NAMALWA (cell line): ENCODE results near the gene PCK2.

Experiments used
- DNase-seq: peaks from one replicate; pipeline ENCODE4 v3.0.0-alpha.2; 2015; ENCODE audit warnings: low spot score

PCK2 gene

DNA sequence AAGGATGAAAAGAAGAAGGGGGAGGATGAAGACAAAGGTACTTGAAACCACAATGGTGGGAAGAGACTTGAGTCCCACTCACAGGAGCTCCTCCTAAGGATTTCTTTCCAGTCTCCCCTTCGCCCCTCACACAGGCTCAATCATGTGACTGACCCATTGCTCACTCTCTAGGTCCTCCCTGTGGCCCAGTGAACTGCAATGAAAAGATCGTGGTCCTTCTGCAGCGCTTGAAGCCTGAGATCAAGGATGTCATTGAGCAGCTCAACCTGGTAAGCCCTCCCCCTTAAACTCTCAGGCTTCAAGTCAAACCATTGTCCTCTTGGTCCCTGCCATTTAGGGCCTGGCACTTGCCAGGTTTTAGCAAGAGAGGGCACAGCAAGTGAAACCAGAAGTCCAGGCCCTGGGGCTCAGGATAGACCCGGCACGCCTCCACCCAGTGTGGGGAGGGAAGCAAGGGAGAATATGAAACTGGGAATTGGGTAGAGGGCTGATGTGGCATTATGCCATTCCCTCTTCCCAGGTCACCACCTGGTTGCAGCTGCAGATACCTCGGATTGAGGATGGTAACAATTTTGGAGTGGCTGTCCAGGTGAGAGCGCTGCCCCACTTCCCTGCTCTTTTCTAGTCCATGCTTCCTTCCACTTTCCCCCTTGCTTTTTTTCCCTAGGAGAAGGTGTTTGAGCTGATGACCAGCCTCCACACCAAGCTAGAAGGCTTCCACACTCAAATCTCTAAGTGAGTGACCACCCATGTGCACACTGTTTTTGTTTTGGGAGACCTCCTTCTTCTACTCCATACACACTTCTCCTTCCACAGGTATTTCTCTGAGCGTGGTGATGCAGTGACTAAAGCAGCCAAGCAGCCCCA lies 43.7 kb downstream of the PCK2 start:
- no peak for DNase-seq

DNA sequence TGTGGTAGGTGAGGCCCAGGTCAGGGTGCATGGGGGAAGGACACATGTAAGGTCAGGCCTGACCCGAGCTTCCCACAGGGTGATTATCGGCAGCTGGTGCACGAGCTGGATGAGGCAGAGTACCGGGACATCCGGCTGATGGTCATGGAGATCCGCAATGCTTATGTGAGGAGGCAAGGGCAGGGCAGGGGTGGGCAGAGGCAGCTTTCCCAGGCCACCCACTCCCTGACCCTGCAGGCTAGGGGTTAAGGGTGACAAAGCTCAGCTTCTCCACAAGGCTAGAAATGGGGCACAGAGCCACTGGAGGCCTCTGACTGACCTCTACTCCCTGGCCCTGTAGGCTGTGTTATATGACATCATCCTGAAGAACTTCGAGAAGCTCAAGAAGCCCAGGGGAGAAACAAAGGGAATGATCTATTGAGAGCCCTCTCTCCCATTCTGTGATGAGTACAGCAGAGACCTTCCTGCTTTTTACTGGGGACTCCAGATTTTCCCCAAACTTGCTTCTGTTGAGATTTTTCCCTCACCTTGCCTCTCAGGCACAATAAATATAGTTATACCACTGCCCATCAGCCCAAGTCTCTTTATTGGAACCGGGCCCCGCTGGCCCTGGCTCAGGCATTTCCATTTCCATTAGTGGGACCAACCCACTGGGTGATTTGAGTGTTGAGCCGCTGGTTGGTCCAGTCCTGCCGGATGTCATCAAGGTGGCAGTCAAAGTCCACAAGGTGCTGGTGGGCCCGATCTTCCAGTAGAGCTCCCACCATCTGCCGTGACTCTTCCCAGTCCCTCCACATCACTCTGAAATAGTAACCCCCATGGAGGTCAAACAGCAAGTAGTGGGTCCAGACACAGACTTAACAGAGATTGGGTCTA lies 44.5 kb downstream of the PCK2 start:
- DNase-seq = no peak

DNA sequence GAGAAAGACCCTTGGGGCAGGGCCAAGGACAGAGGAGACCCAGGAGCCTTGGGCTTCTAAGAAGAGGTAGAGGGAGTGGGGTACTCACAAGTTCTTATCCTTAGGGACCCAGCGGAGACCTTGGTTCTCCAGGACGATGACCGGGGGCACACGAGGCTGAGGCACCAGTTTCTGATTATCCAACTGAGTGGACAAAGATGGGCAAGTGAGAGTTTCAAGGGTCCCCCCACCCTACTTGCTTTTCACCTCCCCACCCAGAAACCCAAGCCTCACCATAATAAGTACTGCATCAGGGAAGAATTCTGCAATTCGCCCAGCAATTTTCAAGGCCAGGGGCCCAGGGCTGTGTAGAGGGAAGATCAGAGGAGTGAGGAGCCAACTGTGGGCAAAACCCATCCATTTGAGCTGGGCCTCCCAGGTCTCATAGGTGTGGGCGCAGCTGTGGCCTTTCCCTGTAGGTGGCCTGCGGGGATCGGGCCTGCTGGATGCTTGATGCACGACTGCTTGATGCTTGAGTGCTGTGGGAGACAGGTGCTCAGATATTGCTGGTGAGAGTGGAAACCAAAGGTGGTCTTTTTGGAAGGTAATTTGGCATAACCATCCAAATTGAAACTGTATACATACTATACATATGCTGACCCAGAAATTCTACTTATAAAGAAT lies 45.3 kb downstream of the PCK2 start:
- no peak for DNase-seq

DNA sequence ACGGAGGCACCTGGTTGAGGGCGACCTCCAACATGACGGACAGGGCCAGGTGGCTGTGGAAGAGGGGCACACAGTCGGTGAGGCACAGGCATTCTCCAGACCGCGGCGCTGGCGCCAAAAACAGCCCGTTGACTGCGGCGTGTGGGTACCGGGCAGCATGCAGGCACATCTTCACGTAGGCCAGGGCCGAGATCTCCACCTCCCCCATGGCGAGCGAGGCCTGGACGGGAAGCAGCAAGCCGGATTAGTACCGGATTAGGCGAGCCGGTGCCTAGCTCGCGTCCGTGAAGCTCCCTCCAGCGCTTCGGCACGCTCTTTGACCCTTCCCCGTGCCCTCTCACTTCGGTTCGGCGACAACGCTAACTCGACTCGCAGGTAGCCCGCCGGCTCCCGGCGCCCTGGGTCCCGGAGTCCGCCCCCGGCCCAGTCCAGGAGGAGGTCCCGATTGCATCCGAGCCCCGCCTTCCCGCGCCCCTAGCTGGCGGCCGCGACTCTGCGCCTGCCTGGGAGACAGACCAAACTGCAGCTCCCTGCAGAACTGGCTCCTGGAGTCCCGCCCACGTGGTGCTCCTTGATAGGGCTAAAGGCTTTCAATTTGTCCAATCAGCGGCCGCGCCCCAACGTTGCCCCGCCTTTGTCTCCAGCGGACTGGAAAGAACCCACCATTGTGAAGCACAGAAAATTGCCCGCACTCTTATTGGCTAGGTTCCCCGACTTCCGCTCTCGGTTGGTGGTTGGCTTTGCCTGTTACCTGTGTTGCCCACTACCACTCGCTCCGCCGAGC lies 47.2 kb downstream of the PCK2 start, which contains the start of gene EMC9:
Gene EMC9, minus strand, starts transcription at position 495 of the 784 bp plus-strand sequence. Its CDS starts 287 bp downstream, at position 208.
- peak; percentile 99 for DNase-seq

DNA sequence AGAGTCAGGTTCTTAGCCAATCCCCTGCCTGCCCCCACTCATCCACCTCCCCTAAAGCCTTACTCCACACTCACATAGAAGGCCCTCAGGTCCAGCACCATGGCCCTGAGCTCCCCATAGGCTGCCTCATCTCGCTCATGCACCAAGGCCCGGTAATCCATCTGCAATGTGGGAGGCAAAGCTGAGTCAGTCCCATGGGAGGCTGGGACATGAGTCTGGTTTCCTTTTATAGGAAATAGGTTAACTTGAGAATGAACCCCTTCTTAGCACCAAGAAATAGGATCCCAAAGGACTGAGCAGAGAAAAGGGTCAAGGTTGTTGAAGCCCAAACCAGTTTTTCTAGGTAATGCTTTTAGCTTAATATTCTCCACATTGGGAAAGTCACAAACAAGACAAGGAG lies 49.4 kb downstream of the PCK2 start:
- DNase-seq = no peak

DNA sequence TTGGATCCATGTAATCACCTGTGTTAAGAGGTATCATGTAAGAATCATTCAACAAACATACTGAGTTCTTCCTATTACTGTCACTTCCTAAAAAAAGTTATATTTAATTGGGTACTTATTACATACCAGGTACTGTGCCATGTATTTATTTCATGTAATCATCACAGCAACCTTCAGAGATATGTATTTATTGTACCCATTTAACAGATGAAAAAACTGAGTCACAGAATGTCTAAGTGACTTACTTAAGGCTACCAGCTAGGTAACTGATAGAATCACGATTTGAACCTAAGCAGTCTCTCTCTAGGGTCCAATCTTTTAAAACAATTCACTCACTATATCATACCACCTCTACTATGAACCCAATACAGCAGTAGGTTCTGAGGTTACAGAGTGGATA lies 50.3 kb downstream of the PCK2 start:
- DNase-seq = no peak

DNA sequence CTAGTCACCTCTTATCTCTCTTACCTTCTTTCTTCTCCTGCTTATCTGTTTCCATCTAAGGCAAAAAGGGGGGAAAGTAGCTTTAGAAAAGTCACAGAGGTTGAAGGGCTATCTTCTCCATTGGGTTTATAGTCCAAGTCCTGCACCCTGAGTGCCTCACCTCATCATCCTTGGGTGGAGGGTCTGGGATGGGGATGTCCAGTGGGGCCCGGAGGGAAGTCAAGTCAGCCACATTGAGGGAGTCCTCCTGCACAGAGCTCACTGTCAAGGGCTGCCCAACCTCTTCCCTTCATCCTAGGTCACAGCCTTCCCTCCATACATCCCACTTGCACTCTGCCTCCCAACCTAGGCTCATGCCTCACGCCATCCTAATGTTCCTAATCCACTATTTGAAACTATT lies 51.1 kb downstream of the PCK2 start:
- no peak for DNase-seq

DNA sequence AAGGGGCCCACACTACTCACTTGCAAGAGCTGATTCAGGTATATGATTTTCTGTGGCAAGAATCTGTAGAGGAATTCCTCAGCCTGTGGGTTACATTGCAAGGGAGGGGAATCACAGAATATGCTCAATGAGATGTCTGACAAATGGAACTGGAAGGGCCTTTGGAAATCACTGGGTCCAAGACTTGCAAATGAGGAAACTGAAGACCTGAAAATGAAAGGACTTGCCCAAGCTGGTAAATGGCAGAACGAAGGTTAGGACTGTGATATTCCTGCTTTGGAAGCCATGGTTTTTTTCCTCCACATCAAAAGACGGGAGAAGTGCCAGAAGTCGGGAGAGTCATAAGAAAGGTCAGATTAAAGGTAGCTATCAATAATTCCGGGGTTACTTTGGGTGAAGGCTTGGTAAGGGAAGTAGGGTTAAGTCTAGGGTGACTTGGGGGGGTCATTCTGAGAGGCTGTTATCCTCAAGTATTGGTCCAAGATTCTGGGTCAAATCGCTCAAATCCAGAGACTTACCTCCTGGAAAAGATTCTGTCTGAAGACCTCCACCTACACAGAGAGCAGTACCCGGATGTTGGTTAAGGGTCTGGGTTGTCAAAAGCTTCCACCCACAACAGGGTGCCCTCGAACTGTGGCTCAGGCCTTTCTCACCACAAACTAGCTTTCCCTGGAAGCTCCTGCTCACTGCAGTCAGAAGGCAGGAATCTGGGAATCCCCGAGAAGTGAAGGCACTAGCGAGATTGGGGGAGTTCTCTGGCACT lies 51.8 kb downstream of the PCK2 start:
- DNase-seq = peak; percentile 45

DNA sequence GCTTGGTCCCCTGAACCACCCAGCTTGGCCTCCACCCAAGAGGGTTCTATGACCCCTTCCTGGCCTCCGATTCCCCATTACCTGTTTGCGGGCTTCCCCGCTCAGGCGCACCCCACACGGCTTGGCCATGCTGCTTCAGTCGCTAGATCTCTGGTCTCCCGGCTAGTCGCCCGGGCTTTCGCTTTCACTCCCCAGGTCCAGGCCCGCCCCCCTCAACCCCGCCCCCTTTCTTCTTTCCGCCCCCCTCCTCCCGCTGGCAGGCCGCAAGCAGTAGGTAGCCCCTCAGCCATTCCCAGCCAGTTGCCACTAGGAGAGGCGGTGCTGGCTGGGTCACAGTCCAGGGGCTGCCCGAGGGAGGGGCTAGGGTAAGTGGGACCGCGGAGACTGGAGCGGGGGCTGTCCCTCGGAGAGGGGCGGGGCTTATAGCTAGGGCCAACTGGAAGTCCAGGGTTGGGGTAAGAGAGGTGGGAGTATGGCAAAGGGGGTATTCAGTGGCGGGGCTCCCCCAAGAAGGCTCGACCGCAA lies 52.4 kb downstream of the PCK2 start, which contains the start of gene PSME2:
Gene PSME2, minus strand, starts transcription at position 158 of the 525 bp plus-strand sequence. Its CDS starts 29 bp downstream, at position 129.
- DNase-seq = peak; percentile 97

DNA sequence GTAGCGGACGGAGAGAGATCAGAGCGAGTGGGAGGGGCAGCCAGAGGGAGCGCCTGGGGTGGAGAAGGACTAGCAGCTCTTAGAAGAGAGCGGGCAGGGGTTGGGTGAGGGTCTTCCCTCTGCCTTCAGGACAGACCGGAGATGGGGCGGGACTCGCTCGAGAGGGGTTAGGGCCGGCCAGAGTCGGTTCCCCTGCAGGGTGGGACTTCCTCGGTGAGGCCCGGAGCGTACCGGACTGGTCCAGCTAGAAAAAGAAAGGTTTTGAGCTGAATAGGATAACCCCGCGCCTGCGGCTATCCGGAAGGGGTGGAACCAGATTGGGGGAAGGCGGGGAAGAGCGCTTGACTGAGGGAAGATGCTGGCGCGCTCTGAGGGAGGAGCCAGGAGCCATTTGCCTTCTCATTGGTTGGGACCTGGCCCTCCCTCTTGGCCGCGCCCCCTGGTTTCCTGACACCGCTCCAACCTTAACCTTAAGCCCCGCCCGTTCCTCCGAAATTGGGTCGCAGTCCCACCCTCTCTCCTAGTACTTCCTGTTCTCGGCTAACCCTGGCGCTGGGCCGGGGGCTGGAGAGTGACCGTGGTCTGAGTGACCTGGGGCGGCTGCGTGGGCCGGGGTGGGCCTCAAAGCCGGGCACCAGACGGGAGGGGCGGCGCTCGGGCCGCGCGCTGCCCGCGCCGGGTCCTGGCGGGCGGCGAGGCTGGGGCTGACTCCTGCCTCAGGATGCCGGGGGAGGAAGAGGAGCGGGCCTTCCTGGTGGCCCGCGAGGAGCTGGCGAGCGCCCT lies 53.1 kb downstream of the PCK2 start, which contains the start of gene RNF31:
Gene RNF31, plus strand, starts transcription at position 521 of the 783 bp plus-strand sequence. Its CDS starts 201 bp downstream, at position 722.
- DNase-seq = peak; percentile 99

DNA sequence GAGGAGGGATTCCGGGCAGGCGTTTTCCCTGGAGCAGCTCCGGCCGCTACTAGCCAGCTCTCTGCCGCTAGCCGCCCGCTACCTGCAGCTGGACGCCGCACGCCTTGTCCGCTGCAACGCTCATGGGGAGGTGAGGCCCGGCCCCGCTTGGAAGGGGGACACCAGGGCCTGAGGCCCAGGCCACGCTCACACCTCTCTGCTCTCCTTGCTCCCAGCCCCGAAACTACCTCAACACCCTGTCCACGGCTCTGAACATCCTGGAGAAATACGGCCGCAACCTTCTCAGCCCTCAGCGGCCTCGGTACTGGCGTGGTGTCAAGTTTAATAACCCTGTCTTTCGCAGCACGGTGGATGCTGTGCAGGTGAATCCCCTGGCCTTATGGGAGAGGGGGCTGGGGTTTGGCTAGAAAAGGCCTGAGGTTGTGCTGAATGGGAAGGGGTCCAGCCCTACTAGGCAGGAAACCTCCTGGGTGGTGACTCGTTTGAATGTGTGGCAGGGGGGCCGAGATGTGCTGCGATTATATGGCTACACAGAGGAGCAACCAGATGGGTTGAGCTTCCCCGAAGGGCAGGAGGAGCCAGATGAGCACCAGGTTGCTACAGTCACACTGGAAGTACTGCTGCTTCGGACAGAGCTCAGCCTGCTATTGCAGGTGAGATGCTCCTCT lies 53.8 kb downstream of the PCK2 start:
- no peak for DNase-seq

DNA sequence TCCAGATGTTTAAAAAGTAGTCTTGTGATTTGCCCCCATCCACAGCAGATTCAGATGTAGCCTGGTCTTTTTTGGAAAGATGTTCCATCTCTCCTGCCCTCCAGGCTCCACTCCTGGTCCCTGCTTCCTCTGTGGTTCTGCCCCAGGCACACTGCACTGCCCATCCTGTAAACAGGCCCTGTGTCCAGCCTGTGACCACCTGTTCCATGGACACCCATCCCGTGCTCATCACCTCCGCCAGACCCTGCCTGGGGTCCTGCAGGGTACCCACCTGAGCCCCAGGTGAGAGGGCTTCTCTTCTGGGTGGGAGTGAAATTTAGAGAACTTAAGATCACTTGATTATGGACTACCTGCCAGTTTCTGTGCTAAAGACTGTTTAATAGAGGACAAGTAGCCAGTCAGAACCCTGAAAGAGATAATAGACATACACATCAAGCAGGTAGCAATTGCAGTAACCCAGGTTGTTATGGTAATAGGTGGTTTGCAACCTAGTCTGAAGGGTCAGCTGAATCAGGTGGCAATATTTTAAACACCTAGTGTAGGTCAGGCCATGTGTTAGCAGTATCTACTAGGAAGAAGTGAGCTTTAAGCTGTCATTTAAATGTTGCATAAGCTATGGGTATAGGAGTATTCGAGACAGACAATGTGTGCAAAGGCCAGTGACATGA lies 55.3 kb downstream of the PCK2 start:
- DNase-seq = no peak

DNA sequence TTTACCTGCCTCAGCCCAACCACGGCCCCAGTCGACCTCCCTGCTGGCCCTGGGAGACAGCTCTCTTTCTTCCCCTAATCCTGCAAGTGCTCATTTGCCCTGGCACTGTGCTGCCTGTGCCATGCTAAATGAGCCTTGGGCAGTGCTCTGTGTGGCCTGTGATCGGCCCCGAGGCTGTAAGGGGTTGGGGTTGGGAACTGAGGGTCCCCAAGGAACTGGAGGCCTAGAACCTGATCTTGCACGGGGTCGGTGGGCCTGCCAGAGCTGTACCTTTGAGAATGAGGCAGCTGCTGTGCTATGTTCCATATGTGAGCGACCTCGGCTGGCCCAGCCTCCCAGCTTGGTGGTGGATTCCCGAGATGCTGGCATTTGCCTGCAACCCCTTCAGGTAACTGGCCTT lies 56.0 kb downstream of the PCK2 start:
- DNase-seq = no peak

DNA sequence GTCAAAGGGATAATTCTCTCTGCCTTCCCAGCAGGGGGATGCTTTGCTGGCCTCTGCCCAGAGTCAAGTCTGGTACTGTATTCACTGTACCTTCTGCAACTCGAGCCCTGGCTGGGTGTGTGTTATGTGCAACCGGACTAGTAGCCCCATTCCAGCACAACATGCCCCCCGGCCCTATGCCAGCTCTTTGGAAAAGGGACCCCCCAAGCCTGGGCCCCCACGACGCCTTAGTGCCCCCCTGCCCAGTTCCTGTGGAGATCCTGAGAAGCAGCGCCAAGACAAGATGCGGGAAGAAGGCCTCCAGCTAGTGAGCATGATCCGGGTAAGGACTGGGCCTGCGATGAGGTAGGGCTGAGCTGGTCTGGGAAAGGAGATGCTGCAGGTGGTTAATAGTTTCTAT lies 56.5 kb downstream of the PCK2 start:
- DNase-seq = no peak

DNA sequence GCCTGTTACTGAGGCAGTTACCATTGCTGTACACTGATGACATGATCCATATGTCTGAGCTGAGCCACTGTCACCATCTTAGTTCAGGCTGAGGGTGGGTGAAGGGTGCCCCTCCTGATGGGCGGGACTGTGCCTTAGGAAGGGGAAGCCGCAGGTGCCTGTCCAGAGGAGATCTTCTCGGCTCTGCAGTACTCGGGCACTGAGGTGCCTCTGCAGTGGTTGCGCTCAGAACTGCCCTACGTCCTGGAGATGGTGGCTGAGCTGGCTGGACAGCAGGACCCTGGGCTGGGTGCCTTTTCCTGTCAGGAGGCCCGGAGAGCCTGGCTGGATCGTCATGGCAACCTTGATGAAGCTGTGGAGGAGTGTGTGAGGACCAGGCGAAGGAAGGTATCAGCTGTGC lies 56.9 kb downstream of the PCK2 start:
- no peak for DNase-seq

DNA sequence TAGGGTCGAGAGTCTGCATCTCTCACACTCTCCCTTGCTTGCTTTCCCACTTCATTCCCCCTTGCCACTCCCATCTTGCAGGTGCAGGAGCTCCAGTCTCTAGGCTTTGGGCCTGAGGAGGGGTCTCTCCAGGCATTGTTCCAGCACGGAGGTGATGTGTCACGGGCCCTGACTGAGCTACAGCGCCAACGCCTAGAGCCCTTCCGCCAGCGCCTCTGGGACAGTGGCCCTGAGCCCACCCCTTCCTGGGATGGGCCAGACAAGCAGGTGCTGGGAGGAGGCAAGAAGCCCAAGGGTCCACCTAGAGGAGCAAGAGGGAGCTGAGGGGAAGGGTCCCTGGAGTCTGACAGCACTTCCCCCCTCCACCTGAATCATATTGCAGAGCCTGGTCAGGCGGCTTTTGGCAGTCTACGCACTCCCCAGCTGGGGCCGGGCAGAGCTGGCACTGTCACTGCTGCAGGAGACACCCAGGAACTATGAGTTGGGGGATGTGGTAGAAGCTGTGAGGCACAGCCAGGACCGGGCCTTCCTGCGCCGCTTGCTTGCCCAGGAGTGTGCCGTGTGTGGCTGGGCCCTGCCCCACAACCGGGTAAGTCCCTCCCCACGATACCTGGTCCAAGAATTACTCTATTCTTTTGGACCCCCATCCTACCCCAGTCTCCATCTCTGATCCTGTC lies 57.4 kb downstream of the PCK2 start:
- no peak for DNase-seq
